GM19438 (cell line): Measurements from ENCODE around the gene GCM1.

Experiments used
- ATAC-seq: cut with Tn5 transposase; IDR thresholded peaks from one replicate; pipeline ENCODE4 v1.9.1; 2021; ENCODE audit warnings: low read depth; ENCODE audit not compliant: unreplicated experiment

Gene GCM1

GRCh38 chr6:53109612-53110011, 39.0 kb downstream of the GCM1 start:
- no peak for ATAC-seq

- no peak for ATAC-seq
These were observed 41.5 kb downstream of the GCM1 start for GRCh38 chr6:53107091-53107490.

- ATAC-seq, result no peak
These were observed 43.7 kb downstream of the GCM1 start for GRCh38 chr6:53104916-53105315.

- ATAC-seq, result no peak
These were observed 44.5 kb downstream of the GCM1 start for GRCh38 chr6:53103993-53104675.

GRCh38 chr6:53101006-53101405, 47.6 kb downstream of the GCM1 start:
- ATAC-seq, result no peak

GRCh38 chr6:53100561-53100960, 48.1 kb downstream of the GCM1 start:
- ATAC-seq, result no peak

- ATAC-seq, result no peak
These were observed 52.9 kb downstream of the GCM1 start for GRCh38 chr6:53095716-53096115.

- ATAC-seq, result no peak
These were observed 53.4 kb downstream of the GCM1 start for GRCh38 chr6:53095270-53095669.

GRCh38 chr6:53090576-53090975, 58.1 kb downstream of the GCM1 start:
- no peak for ATAC-seq

GRCh38 chr6:53089948-53090347, 58.7 kb downstream of the GCM1 start:
- ATAC-seq, result no peak

GRCh38 chr6:53086302-53086701, 62.3 kb downstream of the GCM1 start:
- no peak for ATAC-seq

GRCh38 chr6:53080813-53081212, 67.8 kb downstream of the GCM1 start:
- ATAC-seq, result no peak
